ENCODE data around the gene PEF1.

The PEF1 gene

GRCh38 chr1:31583995-31584868, 60.4 kb downstream of the PEF1 start:
- H3K4me2 ChIP-seq = peak overlapping the region; percentile 70 to 98 (median 78)

GRCh38 chr1:31583082-31583994, 61.3 kb downstream of the PEF1 start:
- Histone ChIP-seq H3K27me3 (peaks cover 2 to 19% (median 11%) of the 10 kb centered on the region in 11 experiments; a peak in 19 of 22 replicates), H3K27ac (peak overlapping the region in 8 of 11 experiments; percentile 17 to 70 (median 47); a peak in 14 of 22 replicates), H3K4me1 (peaks cover 36 to 93% (median 79%) of the 10 kb centered on the region in 10 experiments), H3K9ac (peak overlapping the region in 8 of 11 experiments; percentile 13 to 68 (median 34); a peak in 15 of 22 replicates), H4K20me1 (peaks cover 0 to 9% (median 0%) of the 10 kb centered on the region in 11 experiments; a peak in 1 of 22 replicates), H3K4me2 (peak overlapping the region; percentile 70 to 98 (median 78)), H3K9me3 (replicated peaks in 1 of 11) (no peaks in the 10 kb centered on the region), H3K36me3 (no peaks in the 10 kb centered on the region), H3K4me3 (peak overlapping the region in 2 of 10 experiments; percentile 20 to 25; a peak in 2 of 20 replicates)
- TF ChIP-seq Cebpa-rat (IDR thresholded peaks at IDR 0.05) = no peak

More at GRCh38 chr1:31583995-31584868, 60.4 kb downstream of the PEF1 start:
- Histone ChIP-seq H3K4me3 (peak overlapping the region in 2 of 10 experiments; percentile 20 to 25; a peak in 2 of 20 replicates), H3K9ac (peak overlapping the region in 8 of 11 experiments; percentile 13 to 68 (median 34); a peak in 15 of 22 replicates), H3K27me3 (peaks cover 10 to 28% (median 20%) of the 10 kb centered on the region in 11 experiments; a peak in 20 of 22 replicates), H3K4me1 (peaks cover 43 to 98% (median 82%) of the 10 kb centered on the region in 10 experiments), H3K9me3 (replicated peaks in 1 of 11) (no peaks in the 10 kb centered on the region), H4K20me1 (peaks cover 0 to 9% (median 0%) of the 10 kb centered on the region in 11 experiments; a peak in 1 of 22 replicates), H3K27ac (peak overlapping the region in 8 of 11 experiments; percentile 17 to 70 (median 47); a peak in 14 of 22 replicates), H3K36me3 (no peaks in the 10 kb centered on the region)
- no peak for TF ChIP-seq Cebpa-rat (IDR thresholded peaks at IDR 0.05)

GRCh38 chr1:31581821-31582810, 62.6 kb downstream of the PEF1 start:
- Histone ChIP-seq H3K27ac (no peak overlapping the region), H3K27me3 (peaks cover 0 to 11% (median 6%) of the 10 kb centered on the region in 11 experiments; a peak in 12 of 22 replicates), H3K4me3 (no peak overlapping the region), H4K20me1 (peaks cover 0 to 5% (median 0%) of the 10 kb centered on the region in 11 experiments; a peak in 1 of 22 replicates), H3K36me3 (no peaks in the 10 kb centered on the region), H3K4me1 (peaks cover 33 to 91% (median 78%) of the 10 kb centered on the region in 10 experiments), H3K9me3 (replicated peaks in 1 of 11) (no peaks in the 10 kb centered on the region), H3K9ac (no peak overlapping the region), H3K4me2 (peak overlapping the region in 8 of 11 experiments; percentile 70 to 98 (median 82); a peak in 11 of 22 replicates)
- TF ChIP-seq Cebpa-rat (IDR thresholded peaks at IDR 0.05) = no peak

GRCh38 chr1:31580891-31581603, 63.6 kb downstream of the PEF1 start:
- H3K27ac ChIP-seq = no peak overlapping the region
- H4K20me1 ChIP-seq = peaks cover 0 to 7% (median 0%) of the 10 kb centered on the region in 11 experiments; a peak in 1 of 22 replicates
- no peak for TF ChIP-seq Cebpa-rat (IDR thresholded peaks at IDR 0.05)
- H3K9me3 ChIP-seq (replicated peaks in 1 of 11) = no peaks in the 10 kb centered on the region
- H3K4me1 ChIP-seq = peaks cover 40 to 91% (median 79%) of the 10 kb centered on the region in 10 experiments
- peaks cover 0 to 12% (median 0%) of the 10 kb centered on the region in 11 experiments; a peak in 3 of 22 replicates for H3K27me3 ChIP-seq
- H3K9ac ChIP-seq = no peak overlapping the region
- no peak overlapping the region for H3K4me3 ChIP-seq
- no peaks in the 10 kb centered on the region for H3K36me3 ChIP-seq
- peak overlapping the region in 3 of 11 experiments; percentile 2 to 55 (median 10); a peak in 5 of 22 replicates for H3K4me2 ChIP-seq

- Histone ChIP-seq H3K27me3 (peaks cover 0 to 14% (median 0%) of the 10 kb centered on the region in 11 experiments; a peak in 3 of 22 replicates), H3K4me1 (peaks cover 45 to 91% (median 80%) of the 10 kb centered on the region in 10 experiments), H4K20me1 (peaks cover 0 to 12% (median 0%) of the 10 kb centered on the region in 11 experiments; a peak in 1 of 22 replicates), H3K4me2 (peak overlapping the region in 4 of 11 experiments; percentile 2 to 55 (median 30); a peak in 5 of 22 replicates), H3K4me3 (no peak overlapping the region), H3K9me3 (replicated peaks in 1 of 11) (no peaks in the 10 kb centered on the region), H3K27ac (no peak overlapping the region), H3K36me3 (no peaks in the 10 kb centered on the region), H3K9ac (no peak overlapping the region)
- TF ChIP-seq Cebpa-rat (IDR thresholded peaks at IDR 0.05) = no peak
These were observed 64.2 kb downstream of the PEF1 start for GRCh38 chr1:31580513-31580870.
